HEK293 (cell line): ENCODE results near the gene TMED1.

Experiments
- CTCF ChIP-seq: fragments of 450-650 bp; formaldehyde crosslinking; IDR thresholded peaks from 2 replicates; pipeline ENCODE4 v1.5.1; 2016; ENCODE audit warnings: missing biosample characterization, missing genetic modification characterization
- YY2 ChIP-seq: fragments of 450-650 bp; formaldehyde crosslinking; IDR thresholded peaks from 2 replicates; pipeline ENCODE4 v1.5.1; 2016; ENCODE audit warnings: missing biosample characterization, missing genetic modification characterization
- ZNF26 ChIP-seq: fragments of 450-650 bp; formaldehyde crosslinking; IDR thresholded peaks from 2 replicates; pipeline ENCODE4 v1.5.1; 2016; ENCODE audit warnings: missing biosample characterization, missing genetic modification characterization
- ZNF423 ChIP-seq: fragments of 450-650 bp; formaldehyde crosslinking; IDR thresholded peaks from 2 replicates; pipeline ENCODE4 v1.5.1; 2016; ENCODE audit warnings: missing biosample characterization, missing genetic modification characterization
- ZNF843 ChIP-seq: fragments of 450-650 bp; formaldehyde crosslinking; IDR thresholded peaks from 2 replicates; pipeline ENCODE4 v1.5.1; 2016; ENCODE audit warnings: missing biosample characterization, missing genetic modification characterization
- ZSCAN4 ChIP-seq: fragments of 450-650 bp; formaldehyde crosslinking; IDR thresholded peaks from 2 replicates; pipeline ENCODE4 v1.5.1; 2017; ENCODE audit warnings: missing biosample characterization, missing genetic modification characterization
- ZSCAN5A ChIP-seq: fragments of 450-650 bp; formaldehyde crosslinking; IDR thresholded peaks from 2 replicates; pipeline ENCODE4 v1.5.1; 2016; ENCODE audit warnings: missing biosample characterization, missing genetic modification characterization

DNA sequence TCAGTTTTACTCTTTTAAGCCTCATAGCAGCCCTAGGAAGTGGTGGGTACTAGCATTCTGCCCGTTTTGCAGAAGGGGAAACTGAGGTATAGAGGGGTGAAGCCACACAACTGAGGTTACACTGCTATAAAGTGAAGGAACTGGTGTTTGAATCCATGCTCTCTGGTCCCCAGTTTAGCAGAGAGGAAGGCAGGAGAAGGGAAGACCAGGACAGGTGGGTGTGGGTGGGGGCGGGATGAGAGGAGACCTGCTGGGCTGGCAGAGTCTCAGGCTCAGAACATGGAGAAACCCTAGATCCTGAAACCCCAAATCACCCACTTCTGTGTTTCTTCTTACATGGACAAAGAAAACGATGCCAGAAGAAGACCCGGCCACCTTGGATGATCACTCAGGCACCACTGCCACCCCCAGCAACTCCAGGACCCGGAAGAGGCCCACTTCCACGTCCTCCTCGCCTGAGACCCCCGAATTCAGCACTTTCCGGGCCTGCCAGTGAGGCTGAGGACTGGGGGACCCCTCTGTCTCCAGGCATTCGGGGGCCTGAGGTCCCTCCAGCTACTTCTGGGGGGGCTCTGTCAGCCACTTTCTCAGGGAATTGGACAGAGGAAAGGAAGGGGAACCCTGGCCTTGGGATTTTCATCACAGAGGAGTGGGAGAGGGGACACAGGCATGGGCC, 33.0 kb upstream of the TMED1 start:
- no peak for TF ChIP-seq YY2 (tag by site-specific recombination)
- no peak for TF ChIP-seq ZNF423 (tag by site-specific recombination)
- no peak for TF ChIP-seq ZSCAN5A (tag by site-specific recombination)
- no peak for TF ChIP-seq CTCF
- no peak for TF ChIP-seq ZNF26 (tag by site-specific recombination)
- TF ChIP-seq ZNF843 (tag by site-specific recombination), result no peak
- no peak for TF ChIP-seq ZSCAN4 (tag by site-specific recombination)
